Prostate gland (tissue), 2 donors: Measurements from ENCODE around the gene MLANA.

Experiments used
- POLR2A ChIP-seq: fragments of 450-650 bp; IDR thresholded peaks from one replicate; pipeline ENCODE4 v1.6.1; 2016; ENCODE audit warnings: antibody characterized with exemption, mild to moderate bottlenecking
- TF ChIP-seq, protein P1 (sequence below), 4 experiments: fragments of 200-600 bp in 2 of 4; fragments of 450-650 bp in 2 of 4; sonication (generic) in 2 of 4; IDR thresholded peaks; 1 replicate in 3 of 4; 2 replicates in 1 of 4; pipeline ENCODE4 v1.5.1; 2016 to 2019; ENCODE audit warnings: antibody characterized with exemption in 4 of 4, mild to moderate bottlenecking in 2 of 4, moderate library complexity in 2 of 4

DNA sequence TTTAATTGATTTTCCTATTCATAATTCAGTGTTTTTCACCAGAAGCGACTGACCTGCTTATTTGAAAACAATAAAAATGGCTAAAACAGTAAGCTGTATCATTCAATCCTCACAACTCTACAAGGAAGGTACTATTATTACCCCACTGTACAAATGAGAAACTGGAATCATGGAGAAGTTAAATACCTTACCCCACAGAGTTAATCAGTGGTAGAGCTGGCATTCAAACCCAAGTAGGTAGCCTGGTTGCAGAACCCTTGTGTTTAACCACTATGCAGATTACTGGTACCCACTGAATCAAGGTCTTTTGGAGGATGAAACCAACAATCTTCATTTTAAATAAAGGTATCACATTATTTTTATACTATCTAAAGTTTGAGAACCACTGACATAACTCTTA is 59.6 kb downstream of the MLANA start:
- TF ChIP-seq, protein P1, sequence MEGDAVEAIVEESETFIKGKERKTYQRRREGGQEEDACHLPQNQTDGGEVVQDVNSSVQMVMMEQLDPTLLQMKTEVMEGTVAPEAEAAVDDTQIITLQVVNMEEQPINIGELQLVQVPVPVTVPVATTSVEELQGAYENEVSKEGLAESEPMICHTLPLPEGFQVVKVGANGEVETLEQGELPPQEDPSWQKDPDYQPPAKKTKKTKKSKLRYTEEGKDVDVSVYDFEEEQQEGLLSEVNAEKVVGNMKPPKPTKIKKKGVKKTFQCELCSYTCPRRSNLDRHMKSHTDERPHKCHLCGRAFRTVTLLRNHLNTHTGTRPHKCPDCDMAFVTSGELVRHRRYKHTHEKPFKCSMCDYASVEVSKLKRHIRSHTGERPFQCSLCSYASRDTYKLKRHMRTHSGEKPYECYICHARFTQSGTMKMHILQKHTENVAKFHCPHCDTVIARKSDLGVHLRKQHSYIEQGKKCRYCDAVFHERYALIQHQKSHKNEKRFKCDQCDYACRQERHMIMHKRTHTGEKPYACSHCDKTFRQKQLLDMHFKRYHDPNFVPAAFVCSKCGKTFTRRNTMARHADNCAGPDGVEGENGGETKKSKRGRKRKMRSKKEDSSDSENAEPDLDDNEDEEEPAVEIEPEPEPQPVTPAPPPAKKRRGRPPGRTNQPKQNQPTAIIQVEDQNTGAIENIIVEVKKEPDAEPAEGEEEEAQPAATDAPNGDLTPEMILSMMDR (IDR thresholded peaks at IDR 0.05) = no peak
- no peak for TF ChIP-seq POLR2A
